ENCODE data around the gene BOD1.
"Not testable (repeated sequence)": the region's sequence is repeated elsewhere in the genome, so short reads cannot be mapped to it uniquely, and the experiment has no call there.

Gene BOD1

DNA sequence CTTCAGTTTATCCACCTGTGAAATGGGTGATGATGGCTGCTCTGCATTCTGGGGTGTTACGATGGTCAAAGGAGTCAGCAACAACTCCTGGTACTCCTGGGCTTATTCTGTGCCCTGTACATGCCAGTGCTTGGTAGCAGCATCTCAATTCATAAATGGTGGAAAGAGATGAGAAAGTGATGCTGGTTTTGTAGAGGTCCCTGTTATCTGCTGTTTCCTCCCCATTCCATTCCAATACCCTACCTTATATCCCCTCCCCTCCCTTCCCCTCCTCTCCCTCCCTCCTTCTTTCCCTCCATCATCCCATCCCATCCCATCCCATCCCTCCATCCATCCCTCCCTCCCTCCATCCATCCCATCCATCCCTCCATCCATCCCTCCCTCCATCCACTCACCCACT is 19.1 kb downstream of the BOD1 start:
- Histone ChIP-seq H3K9me3 (ENCODE audit: low read depth, low read length) (peaks cover 5% of the 10 kb centered on the region; the same call in 1 of the 2 replicates), H3K4me3 (no peak overlapping the region), H3K27ac (no peak overlapping the region), H3K36me3 (ENCODE audit: insufficient read depth, low read length) (no peaks in the 10 kb centered on the region), H3K9ac (ENCODE audit: insufficient read length) (no peak overlapping the region)
- no peak for DNase-seq (ENCODE audit: low read depth, low spot score)
- TF ChIP-seq POLR2AphosphoS5 (IDR thresholded peaks at IDR 0.05; ENCODE audit: borderline replicate concordance, low read depth, low read length) = no peak
- no peak for TF ChIP-seq FOXP2 (optimal IDR thresholded peaks at IDR 0.05; ENCODE audit: control extremely low read depth, extremely low read length, insufficient read depth)
- TF ChIP-seq EZH2 (IDR thresholded peaks at IDR 0.05) = no peak

DNA sequence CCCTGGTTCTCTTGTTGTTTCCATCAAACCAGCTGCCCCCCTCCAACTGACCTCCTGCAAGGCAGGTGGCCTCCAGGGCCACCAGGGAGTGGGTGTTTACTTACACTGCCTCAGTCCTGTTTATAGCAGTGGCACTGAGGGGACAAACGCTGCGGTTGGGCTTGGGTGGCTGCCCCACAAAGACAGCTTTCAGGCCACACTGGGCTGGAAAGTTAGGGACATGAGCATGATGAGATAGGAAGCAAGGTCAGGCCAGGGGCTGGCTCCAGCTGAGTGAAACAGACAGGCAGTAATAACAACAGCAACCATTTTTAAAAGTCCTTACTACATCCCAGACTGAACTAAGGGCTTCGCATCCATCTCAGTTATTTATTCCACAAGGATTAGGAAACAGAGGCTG is 20.6 kb downstream of the BOD1 start:
- Histone ChIP-seq H3K9ac (ENCODE audit: insufficient read length) (no peak overlapping the region), H3K27ac (no peak overlapping the region), H3K4me3 (no peak overlapping the region), H3K36me3 (ENCODE audit: insufficient read depth, low read length) (no peaks in the 10 kb centered on the region), H3K9me3 (ENCODE audit: low read depth, low read length) (peaks cover 9% of the 10 kb centered on the region; the same call in 1 of the 2 replicates)
- TF ChIP-seq POLR2AphosphoS5 (IDR thresholded peaks at IDR 0.05; ENCODE audit: borderline replicate concordance, low read depth, low read length) (no peak), FOXP2 (optimal IDR thresholded peaks at IDR 0.05; ENCODE audit: control extremely low read depth, extremely low read length, insufficient read depth) (no peak), EZH2 (IDR thresholded peaks at IDR 0.05) (no peak)
- DNase-seq (ENCODE audit: low read depth, low spot score) = no peak

DNA sequence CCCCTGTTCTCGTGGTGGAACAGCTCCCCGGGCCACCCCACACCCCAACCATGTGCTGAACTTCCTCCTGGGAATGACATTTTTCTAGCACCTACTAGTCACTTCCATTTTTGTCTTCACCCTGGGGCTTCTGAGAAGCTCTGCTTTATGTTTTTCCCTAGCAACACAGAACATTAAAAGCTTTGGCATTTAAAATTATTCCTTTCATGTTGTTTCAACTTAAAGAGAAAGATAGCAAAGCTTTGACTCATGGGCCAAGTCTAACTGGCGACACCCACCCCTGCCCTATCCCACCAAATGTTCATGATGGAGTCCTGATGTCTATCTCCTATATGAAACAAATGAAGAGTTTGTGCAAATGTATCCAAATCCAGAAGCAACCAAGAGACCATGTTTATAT is 22.4 kb downstream of the BOD1 start:
- no peak for DNase-seq (ENCODE audit: low read depth, low spot score)
- Histone ChIP-seq H3K36me3 (ENCODE audit: insufficient read depth, low read length) (no peaks in the 10 kb centered on the region), H3K9me3 (ENCODE audit: low read depth, low read length) (peaks cover 9% of the 10 kb centered on the region; the same call in 1 of the 2 replicates), H3K9ac (ENCODE audit: insufficient read length) (no peak overlapping the region), H3K27ac (no peak overlapping the region), H3K4me3 (no peak overlapping the region)
- no peak for TF ChIP-seq POLR2AphosphoS5 (IDR thresholded peaks at IDR 0.05; ENCODE audit: borderline replicate concordance, low read depth, low read length)
- TF ChIP-seq EZH2 (IDR thresholded peaks at IDR 0.05) = no peak
- TF ChIP-seq FOXP2 (optimal IDR thresholded peaks at IDR 0.05; ENCODE audit: control extremely low read depth, extremely low read length, insufficient read depth) = no peak

DNA sequence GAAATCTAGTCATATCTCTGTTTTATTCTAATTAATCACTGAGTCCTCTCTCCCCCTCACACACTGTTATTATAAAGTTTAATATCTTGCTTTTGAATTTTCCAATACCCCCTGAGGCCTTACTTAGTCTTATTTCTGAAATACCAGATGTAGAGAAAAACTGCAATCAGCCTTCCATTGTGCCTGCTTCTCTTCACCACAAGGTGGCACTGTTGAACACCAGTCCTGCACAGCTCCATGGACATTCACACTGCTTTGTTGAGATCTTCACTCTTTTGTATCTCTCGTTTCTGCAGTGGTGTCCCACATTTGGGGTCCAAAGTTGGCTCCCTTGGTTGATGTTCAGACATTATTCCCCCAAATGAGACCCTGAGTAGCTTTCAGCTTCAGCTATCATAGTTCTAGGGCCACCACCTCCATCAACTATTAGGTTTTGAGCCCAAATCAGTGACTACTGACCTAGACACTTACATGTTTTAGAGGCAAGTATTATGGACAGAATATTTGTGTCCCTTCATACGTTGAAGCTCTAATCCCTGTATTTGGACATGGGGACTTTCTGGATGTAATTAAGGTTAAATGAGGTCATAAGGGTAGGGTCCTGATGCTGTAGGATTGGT is 24.3 kb downstream of the BOD1 start:
- Histone ChIP-seq H3K9ac (ENCODE audit: insufficient read length) (no peak overlapping the region), H3K36me3 (ENCODE audit: insufficient read depth, low read length) (no peaks in the 10 kb centered on the region), H3K9me3 (ENCODE audit: low read depth, low read length) (peaks cover 9% of the 10 kb centered on the region; the same call in 1 of the 2 replicates), H3K4me3 (no peak overlapping the region), H3K27ac (no peak overlapping the region)
- no peak for TF ChIP-seq FOXP2 (optimal IDR thresholded peaks at IDR 0.05; ENCODE audit: control extremely low read depth, extremely low read length, insufficient read depth)
- TF ChIP-seq EZH2 (IDR thresholded peaks at IDR 0.05) = no peak
- no peak for TF ChIP-seq POLR2AphosphoS5 (IDR thresholded peaks at IDR 0.05; ENCODE audit: borderline replicate concordance, low read depth, low read length)
- DNase-seq (ENCODE audit: low read depth, low spot score) = no peak

DNA sequence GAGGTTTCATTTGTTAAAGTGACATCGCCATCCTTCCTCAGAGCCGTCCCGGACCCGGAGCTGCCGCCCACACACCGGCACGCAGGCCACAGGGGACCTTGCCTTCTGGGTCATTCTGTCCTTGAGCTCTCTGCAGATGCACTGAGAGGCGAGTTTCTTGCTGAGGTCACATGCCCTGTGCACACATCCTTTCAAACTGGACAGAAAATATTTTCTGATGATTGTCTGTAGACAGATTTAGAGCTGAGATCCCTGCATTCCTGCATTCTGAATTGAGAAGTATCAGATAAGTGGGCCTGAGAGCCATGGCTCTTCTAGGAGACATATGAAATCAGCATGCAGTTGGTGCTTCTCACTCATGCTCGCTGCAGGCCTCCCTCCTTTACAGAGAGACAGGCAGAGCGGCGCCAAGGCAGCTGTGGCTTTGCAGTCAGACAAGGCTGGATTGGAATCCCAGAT is 25.4 kb downstream of the BOD1 start:
- TF ChIP-seq EZH2 (IDR thresholded peaks at IDR 0.05) = no peak
- no peak for TF ChIP-seq POLR2AphosphoS5 (IDR thresholded peaks at IDR 0.05; ENCODE audit: borderline replicate concordance, low read depth, low read length)
- no peak for TF ChIP-seq FOXP2 (optimal IDR thresholded peaks at IDR 0.05; ENCODE audit: control extremely low read depth, extremely low read length, insufficient read depth)
- H3K9ac ChIP-seq (ENCODE audit: insufficient read length) = no peak overlapping the region
- H3K4me3 ChIP-seq = no peak overlapping the region
- no peak for DNase-seq (ENCODE audit: low read depth, low spot score)
- no peak overlapping the region for H3K27ac ChIP-seq
- H3K9me3 ChIP-seq (ENCODE audit: low read depth, low read length) = peaks cover 9% of the 10 kb centered on the region; the same call in 1 of the 2 replicates
- H3K36me3 ChIP-seq (ENCODE audit: insufficient read depth, low read length) = no peaks in the 10 kb centered on the region

DNA sequence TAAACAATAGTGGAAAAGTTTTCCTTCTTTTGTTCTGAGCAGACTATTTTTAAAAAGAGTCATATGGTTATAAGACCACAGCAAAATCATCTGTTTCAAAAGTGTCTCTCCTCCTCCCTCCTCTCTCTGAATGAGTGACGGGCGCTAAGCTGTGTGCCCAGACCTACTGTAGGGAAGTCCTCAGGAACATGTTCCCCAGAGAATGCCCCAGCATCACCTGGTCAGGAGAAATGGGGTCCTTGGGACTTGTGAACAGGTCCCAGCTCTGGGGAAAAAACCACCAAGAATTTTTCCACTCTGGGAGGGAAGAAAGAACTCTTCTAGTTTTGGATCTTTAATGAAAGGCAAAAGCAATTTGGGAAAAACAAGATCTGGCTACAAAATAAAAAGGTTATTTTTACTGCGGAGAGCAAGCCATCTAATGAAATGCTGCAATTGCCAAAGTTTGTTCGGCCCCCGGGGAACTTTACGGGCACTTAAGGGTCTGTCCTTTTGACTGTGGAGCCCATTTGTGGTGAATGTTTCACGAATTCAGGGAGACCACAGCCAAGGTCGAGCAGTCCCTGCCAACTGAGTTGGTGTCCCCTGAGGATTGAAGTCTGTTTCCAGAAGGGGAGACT is 25.9 kb downstream of the BOD1 start:
- no peak for TF ChIP-seq EZH2 (IDR thresholded peaks at IDR 0.05)
- TF ChIP-seq POLR2AphosphoS5 (IDR thresholded peaks at IDR 0.05; ENCODE audit: borderline replicate concordance, low read depth, low read length) = no peak
- TF ChIP-seq FOXP2 (optimal IDR thresholded peaks at IDR 0.05; ENCODE audit: control extremely low read depth, extremely low read length, insufficient read depth) = no peak
- Histone ChIP-seq H3K9ac (ENCODE audit: insufficient read length) (no peak overlapping the region), H3K36me3 (ENCODE audit: insufficient read depth, low read length) (no peaks in the 10 kb centered on the region), H3K9me3 (ENCODE audit: low read depth, low read length) (peaks cover 9% of the 10 kb centered on the region; the same call in 1 of the 2 replicates), H3K27ac (no peak overlapping the region), H3K4me3 (no peak overlapping the region)
- no peak for DNase-seq (ENCODE audit: low read depth, low spot score)

DNA sequence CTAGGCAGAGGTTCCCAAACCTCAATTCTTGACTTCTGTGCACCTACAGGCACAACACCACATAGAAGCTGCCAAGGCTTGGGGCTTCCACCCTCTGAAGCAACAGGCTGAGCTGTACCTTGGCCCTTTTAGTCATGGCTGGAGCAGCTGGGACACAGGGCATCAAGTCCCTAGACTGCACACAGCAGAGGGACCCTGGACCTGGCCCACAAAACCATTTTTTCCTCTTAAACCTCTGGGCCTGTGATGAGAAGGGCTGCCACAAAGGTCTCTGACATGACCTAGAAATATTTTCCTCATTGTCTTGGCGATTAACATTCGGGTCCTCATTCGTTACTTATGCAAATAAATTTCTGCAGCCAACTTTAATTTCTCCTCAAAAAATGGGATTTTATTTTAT is 30.3 kb downstream of the BOD1 start:
- H3K9ac ChIP-seq (ENCODE audit: insufficient read length); H3K36me3 ChIP-seq (ENCODE audit: insufficient read depth, low read length); H3K9me3 ChIP-seq (ENCODE audit: low read depth, low read length); DNase-seq (ENCODE audit: low read depth, low spot score); H3K27ac ChIP-seq; H3K4me3 ChIP-seq: not testable (repeated sequence)

DNA sequence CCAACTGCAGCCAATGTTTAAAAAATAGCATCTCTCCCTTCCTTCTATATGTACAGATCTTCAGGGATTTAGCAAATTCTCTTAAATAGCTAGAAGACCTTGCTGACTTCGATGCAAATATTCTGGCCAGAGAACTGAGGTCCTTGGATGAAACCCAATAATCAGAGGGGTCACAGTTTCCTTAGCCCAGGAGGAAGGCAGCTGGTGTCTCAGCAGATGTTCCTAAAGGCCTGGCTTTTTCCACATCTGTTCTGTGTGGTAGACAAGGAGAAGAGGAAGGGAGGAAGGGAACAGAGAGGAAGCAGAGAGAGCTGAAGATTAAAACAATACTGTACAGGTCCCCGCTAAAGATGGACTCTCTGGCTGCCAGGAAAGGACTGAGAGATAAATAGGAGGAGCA is 33.1 kb downstream of the BOD1 start:
- no peak overlapping the region for H3K27ac ChIP-seq
- H3K9me3 ChIP-seq (ENCODE audit: low read depth, low read length) = no peaks in the 10 kb centered on the region; the same call in 1 of the 2 replicates
- no peak for TF ChIP-seq EZH2 (IDR thresholded peaks at IDR 0.05)
- TF ChIP-seq POLR2AphosphoS5 (IDR thresholded peaks at IDR 0.05; ENCODE audit: borderline replicate concordance, low read depth, low read length) = no peak
- TF ChIP-seq FOXP2 (optimal IDR thresholded peaks at IDR 0.05; ENCODE audit: control extremely low read depth, extremely low read length, insufficient read depth) = no peak
- H3K36me3 ChIP-seq (ENCODE audit: insufficient read depth, low read length) = no peaks in the 10 kb centered on the region
- no peak overlapping the region for H3K9ac ChIP-seq (ENCODE audit: insufficient read length)
- H3K4me3 ChIP-seq = no peak overlapping the region
- no peak for DNase-seq (ENCODE audit: low read depth, low spot score)

All from SK-N-MC (cell line).